Activated T-cell treated with anti-CD3 and anti-CD28 coated beads for 48 hours (primary cell): ENCODE data around the gene HSD3B2.

Experiments used
- DNase-seq: peaks from one replicate; pipeline ENCODE4 v3.0.0-alpha.2; 2020; ENCODE audit warnings: low read depth

HSD3B2 gene

DNA sequence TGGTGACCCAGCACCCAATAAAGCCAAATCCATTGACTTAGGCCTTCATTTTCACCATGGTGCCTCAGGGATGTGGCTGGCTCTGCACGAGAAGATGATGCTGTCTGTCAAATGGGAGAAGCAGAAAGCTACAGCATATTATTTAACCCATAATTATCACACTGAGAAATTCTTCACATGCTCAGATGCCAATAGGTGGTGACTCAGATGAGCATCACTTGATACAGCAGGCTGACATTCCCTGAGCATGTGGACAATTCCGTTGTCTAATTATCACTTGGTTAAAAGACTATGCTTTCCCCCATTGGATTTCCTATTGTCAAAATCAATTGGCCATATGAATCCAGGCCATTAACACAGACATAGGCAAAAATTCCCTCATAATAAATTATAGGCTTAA, 48.0 kb downstream of the HSD3B2 start:
- no peak for DNase-seq

DNA sequence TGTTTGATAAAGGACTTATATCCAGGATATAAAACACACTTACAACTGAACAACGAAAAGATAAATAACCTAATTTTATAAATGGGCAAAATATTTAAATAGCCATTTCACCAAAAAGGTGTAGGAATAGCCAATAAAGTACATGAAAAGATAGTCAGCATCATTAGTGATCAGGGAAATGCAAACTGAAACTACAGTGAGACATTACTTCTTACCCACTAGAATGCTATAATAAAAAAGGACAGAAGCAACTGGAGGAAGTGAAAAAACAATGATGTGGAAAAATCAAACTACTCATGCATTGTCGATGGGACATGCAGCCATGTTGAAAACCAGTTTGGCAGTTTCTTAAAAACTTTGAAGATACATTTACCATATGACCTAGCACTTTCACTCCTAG, 48.6 kb downstream of the HSD3B2 start:
- DNase-seq = no peak

DNA sequence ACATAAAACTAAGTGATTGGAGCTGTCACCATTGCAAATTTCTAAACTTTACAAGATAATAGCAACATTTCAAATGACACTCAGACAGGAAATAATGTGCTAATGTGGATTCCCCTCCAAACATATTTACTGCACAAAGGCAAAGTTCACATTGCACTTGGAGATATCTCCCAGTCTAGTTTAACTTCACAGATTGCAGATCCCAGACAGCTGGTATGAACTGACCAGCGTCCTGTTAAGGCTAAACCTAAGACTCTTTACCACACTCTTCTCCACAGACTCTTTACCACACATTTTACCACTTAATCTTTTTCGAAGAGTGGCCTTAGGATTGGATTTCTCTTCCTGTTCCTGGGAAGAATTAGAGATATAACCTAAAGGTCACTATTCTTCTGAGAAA, 51.5 kb downstream of the HSD3B2 start:
- no peak for DNase-seq

DNA sequence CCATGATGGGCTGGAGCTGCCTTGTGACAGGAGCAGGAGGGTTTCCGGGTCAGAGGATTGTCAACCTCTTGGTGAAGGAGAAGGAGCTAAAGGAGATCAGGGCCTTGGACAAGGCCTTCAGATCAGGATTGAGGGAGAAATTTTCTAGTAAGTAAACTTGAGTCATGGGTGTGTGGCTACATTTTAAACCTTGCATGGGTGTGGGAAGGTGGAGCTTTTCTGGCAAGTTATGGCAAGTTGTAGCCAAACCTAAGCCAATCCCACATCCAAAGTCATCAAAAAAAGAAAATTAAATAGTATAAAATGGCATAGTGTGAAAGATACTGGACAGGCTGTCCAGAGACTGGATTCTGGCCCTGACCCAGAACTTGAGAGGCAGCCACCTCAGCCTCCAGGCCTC, 52.3 kb downstream of the HSD3B2 start:
- DNase-seq = no peak

DNA sequence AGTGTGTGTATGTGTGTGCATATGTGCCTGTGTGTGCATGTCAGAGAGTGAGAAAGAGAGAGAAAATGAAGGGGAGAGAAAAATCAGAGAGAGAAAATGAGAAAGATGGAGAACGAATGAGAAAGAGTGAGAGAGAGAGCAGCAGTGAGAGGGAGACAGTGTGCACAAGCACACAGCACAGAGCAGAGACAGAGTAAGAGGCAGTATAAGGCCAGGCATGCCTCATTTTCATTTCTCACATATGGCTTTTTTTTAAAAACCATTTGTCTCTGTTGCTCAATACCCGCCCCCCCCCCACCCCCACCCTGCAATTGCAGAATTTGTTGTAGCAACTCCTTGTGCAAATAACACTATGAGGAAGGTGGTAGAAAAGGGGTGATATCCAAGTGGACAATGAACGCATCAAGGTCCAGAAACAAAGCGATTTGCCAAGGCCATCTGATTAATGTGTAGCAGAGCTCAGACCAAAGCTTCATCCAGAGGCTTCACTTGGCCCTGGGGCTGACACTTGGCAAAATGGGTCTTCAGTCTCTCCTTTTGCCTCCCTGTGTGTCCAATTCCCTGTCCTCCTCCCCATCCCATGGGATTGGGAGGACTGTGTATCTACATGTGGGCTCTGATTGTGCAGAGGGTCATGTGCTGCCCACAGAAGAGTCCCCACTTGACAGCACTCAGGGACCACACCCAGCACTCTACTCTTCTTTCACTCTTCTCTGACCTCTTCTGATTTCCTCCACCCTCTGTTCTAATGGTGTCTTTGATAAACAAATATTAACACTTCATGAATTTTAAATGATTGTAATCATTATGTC, 53.1 kb downstream of the HSD3B2 start:
- DNase-seq = no peak

DNA sequence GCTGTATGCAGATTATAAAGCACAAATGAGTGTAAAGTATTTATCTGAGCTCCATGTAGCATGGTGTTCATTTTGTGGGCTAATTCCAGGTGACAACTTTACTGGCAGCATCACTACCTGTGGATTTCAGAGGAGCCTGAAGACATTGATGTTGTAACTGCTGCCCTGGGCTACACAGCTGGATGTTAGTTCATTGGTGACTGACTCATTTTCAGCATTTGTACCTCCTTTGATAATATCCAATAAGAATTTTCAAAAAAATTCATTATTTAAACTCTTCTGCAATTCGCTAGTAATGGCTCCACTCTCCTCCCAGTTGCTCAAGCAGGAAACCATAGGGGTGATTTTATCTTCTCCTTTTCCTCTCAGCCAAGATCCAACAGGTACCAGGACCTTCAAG, 54.8 kb downstream of the HSD3B2 start:
- DNase-seq = no peak

DNA sequence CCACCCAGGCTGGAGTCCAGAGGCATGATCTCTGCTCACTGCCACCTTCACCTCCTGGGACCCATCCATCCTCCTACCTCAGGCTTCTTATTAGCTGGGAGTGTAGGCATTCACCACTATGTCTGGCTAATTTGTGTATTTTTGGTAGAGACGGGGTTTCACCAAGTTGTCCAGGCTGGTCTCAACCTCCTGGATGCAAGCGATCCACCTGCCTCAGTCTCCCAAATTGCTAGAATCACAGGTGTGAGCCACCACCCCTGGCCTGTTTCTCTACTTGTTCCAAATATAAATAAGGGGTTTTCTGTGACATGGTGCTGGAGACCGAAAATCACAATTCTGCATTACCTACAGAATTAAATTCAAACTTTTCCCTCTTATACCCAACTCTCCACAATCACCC, 55.4 kb downstream of the HSD3B2 start:
- DNase-seq = no peak

DNA sequence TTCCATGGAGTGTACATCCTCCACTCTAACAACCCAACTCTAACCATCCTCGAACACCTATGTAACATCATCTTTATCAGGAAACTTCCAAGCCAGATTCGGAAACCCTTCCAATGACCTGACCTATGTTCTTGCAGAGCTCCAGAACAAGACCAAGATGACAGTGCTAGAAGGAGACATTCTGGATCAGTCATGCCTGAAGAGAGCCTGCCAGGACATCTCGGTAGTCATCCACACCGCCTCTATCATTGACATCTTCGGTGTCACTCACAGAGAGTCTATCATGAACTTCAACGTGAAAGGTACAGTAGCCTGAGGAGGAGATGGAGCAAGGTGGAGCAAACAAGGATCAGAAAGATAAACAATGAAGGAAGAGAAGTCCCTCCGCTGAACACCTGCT, 56.0 kb downstream of the HSD3B2 start:
- no peak for DNase-seq

DNA sequence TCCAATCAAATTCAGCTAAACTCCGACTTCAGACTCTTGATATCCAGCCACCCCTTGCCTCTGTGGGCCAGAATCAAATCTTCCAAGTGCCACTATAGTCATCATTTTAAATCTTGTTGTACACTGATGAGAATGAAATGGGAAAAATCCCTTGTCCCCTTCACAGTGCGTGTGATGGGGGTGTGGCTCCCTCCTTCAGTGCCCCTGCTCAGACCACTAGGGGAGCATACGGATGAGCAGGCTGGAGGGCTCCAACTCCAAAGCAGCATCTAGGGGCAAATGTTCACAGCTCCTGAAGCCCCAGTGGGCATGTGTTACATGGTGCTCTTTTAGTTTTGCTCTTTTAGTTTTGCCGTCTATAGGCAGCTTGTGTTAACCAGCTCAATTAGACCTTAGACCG, 56.6 kb downstream of the HSD3B2 start:
- no peak for DNase-seq

DNA sequence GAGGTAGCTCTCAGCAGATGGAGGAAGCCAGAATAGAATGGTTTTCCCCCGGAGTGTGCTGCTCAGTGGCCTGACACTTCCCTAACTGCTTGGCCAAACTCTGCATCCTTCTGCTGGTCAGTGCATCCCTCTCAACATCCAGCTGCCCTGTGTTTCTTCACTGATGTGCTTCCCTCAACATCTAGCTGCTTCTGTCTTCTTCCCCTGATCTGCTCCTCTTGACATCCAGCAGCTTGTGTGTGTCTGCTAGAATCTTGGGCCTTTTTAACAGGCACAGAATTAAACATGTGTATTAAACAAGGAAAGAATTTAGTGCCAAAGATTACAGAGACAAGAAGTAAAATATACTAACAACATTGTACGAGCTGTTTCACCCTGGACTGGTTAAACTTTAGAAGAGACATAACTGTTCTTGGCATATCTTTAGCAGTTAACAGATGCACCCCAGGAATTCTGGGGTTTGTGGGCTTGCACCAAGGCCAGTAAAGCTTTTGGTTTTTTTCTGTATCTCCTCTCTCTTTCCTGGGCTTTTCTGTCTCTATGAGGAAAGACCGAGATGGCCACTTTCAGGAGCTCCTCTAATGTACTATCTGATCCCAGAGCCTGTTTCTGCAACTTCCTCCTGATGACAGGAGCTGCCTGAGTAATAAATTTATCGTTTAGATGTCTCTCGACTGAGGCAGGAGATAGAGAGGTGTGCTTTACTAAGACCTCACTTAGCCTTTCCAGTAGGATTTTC, 57.3 kb downstream of the HSD3B2 start:
- DNase-seq = no peak
